Activated CD4-positive, alpha-beta T cell treated with anti-CD3 and anti-CD28 coated beads, Interleukin-2, amount 50 U/mL, for 1 hour (primary cell): ENCODE results near the gene CCDC97.
"Not testable (repeated sequence)": the region's sequence is repeated elsewhere in the genome, so short reads cannot be mapped to it uniquely, and the experiment has no call there.

ENCODE experiments used
- DNase-seq: peaks from one replicate; pipeline ENCODE4 v3.0.0-alpha.2; 2020

CCDC97 gene

DNA sequence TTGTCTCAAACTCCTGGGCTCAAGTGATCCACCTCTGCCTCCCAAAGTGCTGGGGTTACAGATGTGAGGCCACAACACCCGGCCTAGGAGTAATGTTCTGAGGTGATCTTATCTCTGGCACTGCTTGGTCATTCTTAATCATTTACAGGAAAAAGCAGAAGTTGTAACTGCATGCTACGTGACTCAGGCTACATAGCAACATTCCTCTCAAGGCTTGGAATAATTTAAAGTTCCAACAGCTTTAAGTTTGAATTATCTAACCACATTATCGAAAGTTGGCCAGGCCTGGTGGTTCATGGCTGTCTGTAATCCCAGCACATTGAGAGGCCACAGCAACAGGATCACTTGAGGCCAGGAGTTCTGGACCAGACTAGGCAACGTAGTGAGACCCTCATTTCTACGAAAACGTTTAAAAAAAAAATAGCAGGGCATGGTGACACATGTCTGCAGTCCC is 57.9 kb downstream of the CCDC97 start:
- no peak for DNase-seq

DNA sequence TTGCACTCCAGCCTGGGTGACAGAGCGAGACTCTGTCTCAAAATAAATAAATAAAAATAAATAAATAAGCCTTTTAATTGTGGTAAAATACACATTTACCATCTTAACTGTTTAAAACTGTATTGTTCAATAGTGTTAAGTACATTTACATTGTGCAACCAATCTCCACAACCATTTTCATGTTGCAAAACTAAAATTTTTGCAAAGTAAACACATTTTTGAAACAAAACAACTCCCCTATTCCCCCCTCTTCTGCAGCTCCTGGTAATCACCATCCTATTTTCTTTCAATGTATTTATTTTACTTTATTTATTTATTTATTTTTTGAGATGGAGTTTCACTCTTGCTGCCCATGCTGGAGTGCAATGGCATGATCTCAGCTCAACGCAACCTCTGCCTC is 59.8 kb downstream of the CCDC97 start:
- DNase-seq = no peak

DNA sequence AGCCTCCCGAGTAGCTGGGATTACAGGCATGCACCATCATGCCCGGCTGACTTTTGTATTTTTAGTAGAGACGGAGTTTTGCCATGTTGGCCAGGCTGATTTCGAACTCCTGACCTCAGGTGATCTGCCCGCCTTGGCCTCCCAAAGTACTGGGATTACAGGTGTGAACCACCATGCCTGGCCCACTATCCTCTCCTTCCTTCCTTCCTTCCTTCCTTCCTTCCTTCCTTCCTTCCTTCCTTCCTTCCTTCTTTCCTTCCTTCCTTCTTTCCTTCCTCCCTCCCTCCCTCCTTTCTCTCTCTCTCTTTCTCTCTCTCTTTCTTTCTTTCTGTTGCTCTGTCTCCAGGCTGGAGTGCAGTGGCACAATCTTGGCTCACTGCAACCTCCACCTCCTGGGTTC is 61.1 kb downstream of the CCDC97 start:
- not testable (repeated sequence) for DNase-seq

DNA sequence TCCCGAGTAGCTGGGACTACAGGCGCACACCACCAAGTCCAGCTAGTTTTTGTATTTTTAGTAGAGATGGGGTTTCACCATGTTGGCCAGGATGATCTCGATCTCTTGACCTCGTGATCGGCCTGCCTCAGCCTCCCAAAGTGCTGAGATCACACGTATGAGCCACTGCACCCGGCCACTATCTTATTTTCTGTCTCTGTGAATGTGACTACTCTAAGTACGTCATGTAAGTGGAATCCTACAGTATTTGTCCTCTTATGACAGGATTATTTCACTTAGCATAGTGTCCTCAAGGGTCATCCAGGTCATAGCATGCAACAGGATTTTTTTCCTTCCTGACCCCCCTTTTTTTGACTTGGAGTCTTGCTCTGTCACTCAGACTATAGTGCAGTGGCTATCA is 61.6 kb downstream of the CCDC97 start:
- no peak for DNase-seq

DNA sequence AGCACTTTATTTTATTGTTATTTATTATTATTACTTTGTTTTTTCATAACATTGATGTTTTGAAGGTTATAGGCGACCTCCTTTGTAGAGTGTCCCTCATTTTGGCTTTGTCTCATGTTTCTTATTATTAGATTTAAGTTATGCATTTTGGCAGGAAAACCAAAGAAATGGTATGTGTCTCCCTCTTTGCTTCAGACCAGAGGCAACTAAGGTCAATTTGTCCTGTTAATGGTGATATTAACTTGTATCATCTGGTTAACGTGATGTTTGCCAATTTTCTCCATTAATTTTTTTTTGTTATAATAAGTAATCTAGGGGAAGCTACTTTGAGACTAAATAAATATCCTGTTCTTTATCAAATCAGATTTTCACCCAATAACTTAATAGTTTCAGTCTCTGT is 62.5 kb downstream of the CCDC97 start:
- no peak for DNase-seq

DNA sequence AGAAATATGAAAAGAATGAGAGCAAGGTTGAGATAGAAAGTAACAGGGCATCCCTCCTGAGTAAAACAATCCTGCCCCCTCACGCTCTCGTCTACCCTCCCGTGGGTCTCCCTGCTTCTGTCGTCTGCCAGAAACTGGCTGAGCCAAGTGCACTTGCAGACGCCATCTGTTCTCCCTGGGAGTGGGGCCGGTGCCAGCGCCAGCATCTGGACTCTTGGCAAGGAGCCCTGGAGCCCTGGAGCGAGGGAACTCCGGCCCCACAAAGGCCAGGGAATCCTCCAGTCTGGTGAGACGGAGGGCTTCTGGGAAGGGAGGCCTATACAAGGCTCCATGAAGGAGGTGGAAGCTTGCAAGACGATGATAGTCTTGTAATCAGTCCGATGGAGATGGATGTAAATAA is 64.0 kb downstream of the CCDC97 start:
- DNase-seq = no peak
